Measurements from ENCODE around the gene STXBP5. TPM values are rescaled to one million over a fixed set of nuclear protein-coding genes. Genes with fewer than 3 reads are reported as not detected.

The STXBP5 gene
- total RNA-seq, 4 donors from 2014 or later, result 25.6 to 40.0 (median 30.4) TPM

DNA sequence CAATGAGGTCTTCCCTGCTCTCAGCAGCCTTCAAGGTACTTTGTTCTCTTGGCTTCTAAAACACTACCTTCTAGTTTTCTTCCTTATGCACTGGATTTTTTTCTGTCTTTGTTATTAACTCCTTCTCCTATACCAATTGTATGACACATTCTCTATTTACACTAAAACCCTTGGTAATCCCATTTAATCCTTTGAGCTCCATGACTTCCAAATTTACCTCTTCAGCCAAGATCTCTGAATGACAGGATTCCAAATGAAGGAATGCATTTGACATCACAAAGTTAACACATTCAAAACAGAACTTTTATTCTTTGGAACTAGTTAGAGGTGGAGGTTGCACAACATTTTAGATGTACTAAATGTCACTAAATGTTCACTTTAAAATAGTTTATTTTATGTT lies 217.7 kb downstream of the STXBP5 start:
- no peak overlapping the region for H3K27ac ChIP-seq
- H3K27me3 ChIP-seq, result peaks cover 0 to 16% (median 0%) of the 10 kb centered on the region in 4 donors
- no peak for TF ChIP-seq POLR2A (IDR thresholded peaks at IDR 0.05)
- TF ChIP-seq, protein P1, sequence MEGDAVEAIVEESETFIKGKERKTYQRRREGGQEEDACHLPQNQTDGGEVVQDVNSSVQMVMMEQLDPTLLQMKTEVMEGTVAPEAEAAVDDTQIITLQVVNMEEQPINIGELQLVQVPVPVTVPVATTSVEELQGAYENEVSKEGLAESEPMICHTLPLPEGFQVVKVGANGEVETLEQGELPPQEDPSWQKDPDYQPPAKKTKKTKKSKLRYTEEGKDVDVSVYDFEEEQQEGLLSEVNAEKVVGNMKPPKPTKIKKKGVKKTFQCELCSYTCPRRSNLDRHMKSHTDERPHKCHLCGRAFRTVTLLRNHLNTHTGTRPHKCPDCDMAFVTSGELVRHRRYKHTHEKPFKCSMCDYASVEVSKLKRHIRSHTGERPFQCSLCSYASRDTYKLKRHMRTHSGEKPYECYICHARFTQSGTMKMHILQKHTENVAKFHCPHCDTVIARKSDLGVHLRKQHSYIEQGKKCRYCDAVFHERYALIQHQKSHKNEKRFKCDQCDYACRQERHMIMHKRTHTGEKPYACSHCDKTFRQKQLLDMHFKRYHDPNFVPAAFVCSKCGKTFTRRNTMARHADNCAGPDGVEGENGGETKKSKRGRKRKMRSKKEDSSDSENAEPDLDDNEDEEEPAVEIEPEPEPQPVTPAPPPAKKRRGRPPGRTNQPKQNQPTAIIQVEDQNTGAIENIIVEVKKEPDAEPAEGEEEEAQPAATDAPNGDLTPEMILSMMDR (IDR thresholded peaks at IDR 0.05), result no peak
- no peaks in the 10 kb centered on the region for H3K36me3 ChIP-seq
- no peaks in the 10 kb centered on the region for H3K9me3 ChIP-seq
- no peak overlapping the region for H3K4me3 ChIP-seq
- DNase-seq, result no peak
- intact Hi-C loops (cut with DNase I), result no loop called here
- peaks cover 0 to 17% (median 4%) of the 10 kb centered on the region in 3 donors for H3K4me1 ChIP-seq

- WGBS, 2 donors, result 89 to 98% methylated on average over 5 to 6 of the region's 11 CpGs
- H3K36me3 ChIP-seq, result no peaks in the 10 kb centered on the region
- intact Hi-C loops (cut with DNase I), result no loop called here
- H3K4me3 ChIP-seq, result no peak overlapping the region
- no peak for DNase-seq
- no peaks in the 10 kb centered on the region for H3K9me3 ChIP-seq
- peaks cover 0 to 17% (median 4%) of the 10 kb centered on the region in 3 donors for H3K4me1 ChIP-seq
- peaks cover 0 to 17% (median 0%) of the 10 kb centered on the region in 4 donors for H3K27me3 ChIP-seq
- H3K27ac ChIP-seq, result no peak overlapping the region
- no peak for TF ChIP-seq POLR2A (IDR thresholded peaks at IDR 0.05)
- TF ChIP-seq, protein P1 (IDR thresholded peaks at IDR 0.05), result no peak
These were observed 218.9 kb downstream of the STXBP5 start for GRCh38 chr6:147423111-147423510.

GRCh38 chr6:147429794-147430193 lies 225.6 kb downstream of the STXBP5 start:
- H3K4me3 ChIP-seq, result no peak overlapping the region
- intact Hi-C loops (cut with DNase I), result no loop called here
- no peaks in the 10 kb centered on the region for H3K36me3 ChIP-seq
- no peak for DNase-seq
- H3K9me3 ChIP-seq, result no peaks in the 10 kb centered on the region
- H3K27ac ChIP-seq, result no peak overlapping the region
- peaks cover 2 to 12% (median 4%) of the 10 kb centered on the region in 3 donors for H3K4me1 ChIP-seq
- TF ChIP-seq, protein P1 (IDR thresholded peaks at IDR 0.05), result no peak
- TF ChIP-seq POLR2A (IDR thresholded peaks at IDR 0.05), result no peak
- peaks cover 0 to 5% (median 0%) of the 10 kb centered on the region in 4 donors for H3K27me3 ChIP-seq
- WGBS, 2 donors, result 60 to 62% methylated on average over 3 of the region's 3 CpGs

DNA sequence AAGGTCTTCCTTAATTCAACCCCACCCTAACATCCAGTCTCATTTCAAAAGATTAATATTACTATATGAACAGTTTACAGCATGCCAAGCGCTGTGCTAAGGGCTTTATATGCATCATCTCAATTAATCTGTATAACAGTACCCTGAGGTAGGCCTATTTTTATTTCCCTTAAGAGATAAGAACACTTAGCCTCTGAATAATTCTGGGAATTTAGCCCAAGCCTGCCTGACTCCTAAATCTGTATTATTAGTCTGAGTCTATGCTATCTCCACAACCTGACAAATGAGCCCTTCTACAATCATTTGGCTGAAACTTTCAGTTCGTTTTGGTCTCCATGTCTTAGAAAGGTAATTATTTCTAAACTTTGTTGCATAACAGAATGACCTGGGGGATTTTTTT lies 226.6 kb downstream of the STXBP5 start:
- WGBS, 2 donors, result 83 to 88% methylated on average over 2 of the region's 2 CpGs
- no peak for DNase-seq
- Histone ChIP-seq H3K36me3 (no peaks in the 10 kb centered on the region), H3K4me1 (peaks cover 4 to 22% (median 8%) of the 10 kb centered on the region in 3 donors), H3K27me3 (peaks cover 0 to 5% (median 0%) of the 10 kb centered on the region in 4 donors), H3K27ac (no peak overlapping the region), H3K4me3 (no peak overlapping the region), H3K9me3 (no peaks in the 10 kb centered on the region)
- TF ChIP-seq, protein P1 (IDR thresholded peaks at IDR 0.05), result no peak
- no peak for TF ChIP-seq POLR2A (IDR thresholded peaks at IDR 0.05)
- intact Hi-C loops (cut with DNase I), result no loop called here

- intact Hi-C loops (cut with DNase I), result no loop called here
- no peaks in the 10 kb centered on the region for H3K27me3 ChIP-seq
- WGBS, 2 donors, result 24 to 49% methylated on average over 4 of the region's 4 CpGs
- H3K27ac ChIP-seq, result no peak overlapping the region
- H3K36me3 ChIP-seq, result no peaks in the 10 kb centered on the region
- DNase-seq, result no peak
- H3K9me3 ChIP-seq, result no peaks in the 10 kb centered on the region
- H3K4me3 ChIP-seq, result no peak overlapping the region
- no peak for TF ChIP-seq POLR2A (IDR thresholded peaks at IDR 0.05)
- TF ChIP-seq, protein P1 (IDR thresholded peaks at IDR 0.05), result no peak
- peaks cover 4 to 23% (median 8%) of the 10 kb centered on the region in 3 donors for H3K4me1 ChIP-seq
These were observed 229.9 kb downstream of the STXBP5 start for GRCh38 chr6:147434076-147434475.

Data from esophagus squamous epithelium (tissue), 5 donors.